Measurements from ENCODE around the gene DIPK1C.

- TF ChIP-seq CTCF (IDR thresholded peaks at IDR 0.05; ENCODE audit: insufficient read depth, low read depth, low read length) (peak; percentile 76), EZH2 (IDR thresholded peaks at IDR 0.05; ENCODE audit: insufficient read depth, low read length) (no peak)
Observed at GRCh38 chr18:74476140-74476539, 19.0 kb upstream of the DIPK1C start.

Data from astrocyte (in vitro differentiated cells and primary cell).